ENCODE data around the gene NOBOX.
A peak's percentile ranks its signal among the peaks of the same experiment; 100 is the strongest.
"Not testable (repeated sequence)": the region's sequence is repeated elsewhere in the genome, so short reads cannot be mapped to it uniquely, and the experiment has no call there.

NOBOX gene

GRCh38 chr7:144391014-144391413, 12.5 kb downstream of the NOBOX start:
- H3K36me3 ChIP-seq (ENCODE audit: control insufficient read depth, insufficient read depth, low read length, severe bottlenecking), result no peaks in the 10 kb centered on the region
- DNase-seq (ENCODE audit: low read depth), result no peak
- H3K4me1 ChIP-seq (ENCODE audit: control insufficient read depth, insufficient read depth, low read length), result peaks cover 19% of the 10 kb centered on the region
- H3K9me3 ChIP-seq (ENCODE audit: control insufficient read depth, low read length), result no peaks in the 10 kb centered on the region
- H3K4me3 ChIP-seq (ENCODE audit: low read length), result no peak overlapping the region
- H3K27me3 ChIP-seq (replicated peaks; ENCODE audit: control insufficient read depth, insufficient read depth, low read length), result no peaks in the 10 kb centered on the region
- H3K9ac ChIP-seq (ENCODE audit: low read length), result peak overlapping the region; percentile 59

DNA sequence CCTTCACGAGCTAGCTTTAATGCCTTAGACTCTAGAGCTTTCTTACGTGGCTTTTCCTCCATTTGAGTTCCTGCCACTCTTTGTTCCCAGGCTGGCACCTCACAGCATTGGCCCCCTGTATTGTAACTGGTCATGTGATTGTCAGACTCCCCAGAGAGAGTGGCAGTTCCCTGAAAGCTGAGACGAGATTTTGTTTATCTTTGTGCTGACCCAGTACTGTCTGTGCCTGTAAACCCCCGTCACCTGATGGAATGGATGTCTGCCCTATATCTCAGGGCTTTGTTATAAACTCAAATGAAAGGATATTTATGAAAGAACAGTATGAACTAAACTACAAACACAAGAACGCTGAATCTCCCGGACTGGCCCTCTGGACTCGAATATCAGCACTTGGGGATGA, 13.0 kb downstream of the NOBOX start:
- DNase-seq (ENCODE audit: low read depth), result no peak
- no peak overlapping the region for H3K4me3 ChIP-seq (ENCODE audit: low read length)

GRCh38 chr7:144388950-144389349, 14.5 kb downstream of the NOBOX start:
- no peak overlapping the region for H3K4me3 ChIP-seq (ENCODE audit: low read length)
- no peaks in the 10 kb centered on the region for H3K9me3 ChIP-seq (ENCODE audit: control insufficient read depth, low read length)
- H3K4me1 ChIP-seq (ENCODE audit: control insufficient read depth, insufficient read depth, low read length), result peaks cover 25% of the 10 kb centered on the region
- no peak overlapping the region for H3K9ac ChIP-seq (ENCODE audit: low read length)
- H3K36me3 ChIP-seq (ENCODE audit: control insufficient read depth, insufficient read depth, low read length, severe bottlenecking), result no peaks in the 10 kb centered on the region
- no peak for DNase-seq (ENCODE audit: low read depth)
- no peaks in the 10 kb centered on the region for H3K27me3 ChIP-seq (replicated peaks; ENCODE audit: control insufficient read depth, insufficient read depth, low read length)

More for the DNA sequence above, 13.0 kb downstream of the NOBOX start:
- no peaks in the 10 kb centered on the region for H3K36me3 ChIP-seq (ENCODE audit: control insufficient read depth, insufficient read depth, low read length, severe bottlenecking)
- H3K4me1 ChIP-seq (ENCODE audit: control insufficient read depth, insufficient read depth, low read length), result peaks cover 19% of the 10 kb centered on the region
- H3K9me3 ChIP-seq (ENCODE audit: control insufficient read depth, low read length), result no peaks in the 10 kb centered on the region
- no peaks in the 10 kb centered on the region for H3K27me3 ChIP-seq (replicated peaks; ENCODE audit: control insufficient read depth, insufficient read depth, low read length)
- H3K9ac ChIP-seq (ENCODE audit: low read length), result peak overlapping the region; percentile 35

- H3K27me3 ChIP-seq (replicated peaks; ENCODE audit: control insufficient read depth, insufficient read depth, low read length), result no peaks in the 10 kb centered on the region
- H3K4me1 ChIP-seq (ENCODE audit: control insufficient read depth, insufficient read depth, low read length), result peaks cover 25% of the 10 kb centered on the region
- peak; percentile 77 for DNase-seq (ENCODE audit: low read depth)
- H3K9ac ChIP-seq (ENCODE audit: low read length), result no peak overlapping the region
- H3K4me3 ChIP-seq (ENCODE audit: low read length), result no peak overlapping the region
- H3K36me3 ChIP-seq (ENCODE audit: control insufficient read depth, insufficient read depth, low read length, severe bottlenecking), result no peaks in the 10 kb centered on the region
- no peaks in the 10 kb centered on the region for H3K9me3 ChIP-seq (ENCODE audit: control insufficient read depth, low read length)
These were observed 16.8 kb downstream of the NOBOX start for GRCh38 chr7:144386741-144387140.

DNA sequence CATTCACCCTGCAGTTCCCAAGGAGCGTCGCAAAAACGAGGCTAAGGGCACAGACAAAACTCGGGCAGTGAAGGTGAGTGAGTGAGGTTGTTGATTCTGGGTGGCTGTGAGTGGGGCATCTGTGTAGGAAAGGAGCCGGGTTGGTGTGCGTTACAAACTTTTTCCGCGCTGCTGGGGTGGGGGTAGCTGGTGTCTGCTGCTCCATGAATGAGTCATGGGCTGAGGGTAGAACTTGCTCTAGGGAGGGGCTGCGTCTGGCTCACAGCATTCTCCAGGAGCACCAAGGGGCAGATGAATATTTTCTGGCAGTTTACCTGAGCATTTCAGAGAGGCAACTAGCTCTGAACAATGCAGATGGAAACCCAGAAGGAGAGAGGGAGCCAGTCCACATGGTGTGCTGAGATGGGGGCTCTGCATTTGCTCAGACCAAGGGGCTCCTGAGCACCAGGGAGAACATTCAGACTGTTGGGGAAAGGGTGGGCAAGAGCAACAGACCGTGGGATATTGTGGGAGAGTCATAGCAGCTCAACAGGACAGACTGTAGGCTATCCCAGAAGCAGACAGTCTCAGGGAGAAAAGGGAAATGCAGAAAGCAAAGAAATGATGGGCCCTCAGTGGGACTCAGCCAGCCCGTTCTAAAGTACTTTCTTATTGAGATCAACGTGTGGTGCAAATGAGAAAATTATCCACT, 18.8 kb downstream of the NOBOX start:
- peaks cover 2% of the 10 kb centered on the region for H3K36me3 ChIP-seq (ENCODE audit: control insufficient read depth, insufficient read depth, low read length, severe bottlenecking)
- no peak overlapping the region for H3K4me3 ChIP-seq (ENCODE audit: low read length)
- peaks cover 17% of the 10 kb centered on the region for H3K4me1 ChIP-seq (ENCODE audit: control insufficient read depth, insufficient read depth, low read length)
- DNase-seq (ENCODE audit: low read depth), result peak; percentile 53
- H3K27me3 ChIP-seq (replicated peaks; ENCODE audit: control insufficient read depth, insufficient read depth, low read length), result no peaks in the 10 kb centered on the region
- H3K9me3 ChIP-seq (ENCODE audit: control insufficient read depth, low read length), result no peaks in the 10 kb centered on the region
- H3K9ac ChIP-seq (ENCODE audit: low read length), result no peak overlapping the region

- H3K9ac ChIP-seq (ENCODE audit: low read length), result no peak overlapping the region
- H3K9me3 ChIP-seq (ENCODE audit: control insufficient read depth, low read length), result no peaks in the 10 kb centered on the region
- H3K4me3 ChIP-seq (ENCODE audit: low read length), result no peak overlapping the region
These were observed 19.4 kb downstream of the NOBOX start for GRCh38 chr7:144384071-144384470.

GRCh38 chr7:144379776-144380384, 23.6 kb downstream of the NOBOX start:
- Histone ChIP-seq H3K9me3 (ENCODE audit: control insufficient read depth, low read length) (no peaks in the 10 kb centered on the region), H3K9ac (ENCODE audit: low read length) (no peak overlapping the region), H3K4me1 (ENCODE audit: control insufficient read depth, insufficient read depth, low read length) (peaks cover 6% of the 10 kb centered on the region), H3K27me3 (replicated peaks; ENCODE audit: control insufficient read depth, insufficient read depth, low read length) (no peaks in the 10 kb centered on the region), H3K4me3 (ENCODE audit: low read length) (no peak overlapping the region), H3K36me3 (ENCODE audit: control insufficient read depth, insufficient read depth, low read length, severe bottlenecking) (peaks cover 15% of the 10 kb centered on the region)
- no peak for DNase-seq (ENCODE audit: low read depth)

More at GRCh38 chr7:144384071-144384470, 19.4 kb downstream of the NOBOX start:
- no peaks in the 10 kb centered on the region for H3K27me3 ChIP-seq (replicated peaks; ENCODE audit: control insufficient read depth, insufficient read depth, low read length)
- H3K4me1 ChIP-seq (ENCODE audit: control insufficient read depth, insufficient read depth, low read length), result peaks cover 17% of the 10 kb centered on the region
- H3K36me3 ChIP-seq (ENCODE audit: control insufficient read depth, insufficient read depth, low read length, severe bottlenecking), result peaks cover 5% of the 10 kb centered on the region
- DNase-seq (ENCODE audit: low read depth), result no peak

GRCh38 chr7:144378651-144379050, 24.8 kb downstream of the NOBOX start:
- H3K27me3 ChIP-seq (replicated peaks; ENCODE audit: control insufficient read depth, insufficient read depth, low read length), result no peaks in the 10 kb centered on the region
- H3K4me1 ChIP-seq (ENCODE audit: control insufficient read depth, insufficient read depth, low read length), result no peaks in the 10 kb centered on the region
- peaks cover 15% of the 10 kb centered on the region for H3K36me3 ChIP-seq (ENCODE audit: control insufficient read depth, insufficient read depth, low read length, severe bottlenecking)
- H3K9ac ChIP-seq (ENCODE audit: low read length), result no peak overlapping the region
- H3K9me3 ChIP-seq (ENCODE audit: control insufficient read depth, low read length), result no peaks in the 10 kb centered on the region
- H3K4me3 ChIP-seq (ENCODE audit: low read length), result no peak overlapping the region
- no peak for DNase-seq (ENCODE audit: low read depth)

GRCh38 chr7:144369221-144369620, 34.3 kb downstream of the NOBOX start:
- not testable (repeated sequence) for H3K4me1 ChIP-seq (ENCODE audit: control insufficient read depth, insufficient read depth, low read length); H3K4me3 ChIP-seq (ENCODE audit: low read length); H3K27me3 ChIP-seq (replicated peaks; ENCODE audit: control insufficient read depth, insufficient read depth, low read length); DNase-seq (ENCODE audit: low read depth); H3K36me3 ChIP-seq (ENCODE audit: control insufficient read depth, insufficient read depth, low read length, severe bottlenecking); H3K9me3 ChIP-seq (ENCODE audit: control insufficient read depth, low read length); H3K9ac ChIP-seq (ENCODE audit: low read length)

- not testable (repeated sequence) for H3K4me1 ChIP-seq (ENCODE audit: control insufficient read depth, insufficient read depth, low read length); H3K36me3 ChIP-seq (ENCODE audit: control insufficient read depth, insufficient read depth, low read length, severe bottlenecking); H3K9me3 ChIP-seq (ENCODE audit: control insufficient read depth, low read length); H3K27me3 ChIP-seq (replicated peaks; ENCODE audit: control insufficient read depth, insufficient read depth, low read length); DNase-seq (ENCODE audit: low read depth); H3K9ac ChIP-seq (ENCODE audit: low read length); H3K4me3 ChIP-seq (ENCODE audit: low read length)
These were observed 36.2 kb downstream of the NOBOX start for GRCh38 chr7:144367250-144367649.

- not testable (repeated sequence) for H3K4me1 ChIP-seq (ENCODE audit: control insufficient read depth, insufficient read depth, low read length); H3K4me3 ChIP-seq (ENCODE audit: low read length); H3K27me3 ChIP-seq (replicated peaks; ENCODE audit: control insufficient read depth, insufficient read depth, low read length); DNase-seq (ENCODE audit: low read depth); H3K9ac ChIP-seq (ENCODE audit: low read length); H3K9me3 ChIP-seq (ENCODE audit: control insufficient read depth, low read length); H3K36me3 ChIP-seq (ENCODE audit: control insufficient read depth, insufficient read depth, low read length, severe bottlenecking)
These were observed 38.0 kb downstream of the NOBOX start for GRCh38 chr7:144365523-144365922.

DNA sequence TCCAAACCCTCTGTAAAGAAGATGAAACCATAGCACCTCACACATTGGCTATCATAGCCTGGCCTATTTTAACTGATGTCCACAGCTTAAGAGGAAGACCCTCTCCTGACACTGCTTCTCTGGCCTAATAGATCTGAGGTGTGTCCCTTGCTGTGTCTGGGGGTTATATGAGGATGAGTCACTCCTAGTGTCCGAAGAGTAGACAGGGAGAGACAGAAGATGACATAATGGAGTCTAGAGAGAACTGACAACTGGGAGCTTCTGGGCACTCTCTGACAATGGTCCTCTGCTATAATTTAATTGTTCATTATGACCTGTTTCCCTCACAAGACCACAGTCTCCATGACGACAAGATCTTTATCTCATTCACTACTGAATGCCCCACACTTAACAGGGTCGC, 41.4 kb downstream of the NOBOX start:
- not testable (repeated sequence) for H3K4me1 ChIP-seq (ENCODE audit: control insufficient read depth, insufficient read depth, low read length); H3K9ac ChIP-seq (ENCODE audit: low read length); H3K36me3 ChIP-seq (ENCODE audit: control insufficient read depth, insufficient read depth, low read length, severe bottlenecking); H3K4me3 ChIP-seq (ENCODE audit: low read length); DNase-seq (ENCODE audit: low read depth); H3K27me3 ChIP-seq (replicated peaks; ENCODE audit: control insufficient read depth, insufficient read depth, low read length); H3K9me3 ChIP-seq (ENCODE audit: control insufficient read depth, low read length)
